Measurements from ENCODE around the gene RAPGEF5.

DNA sequence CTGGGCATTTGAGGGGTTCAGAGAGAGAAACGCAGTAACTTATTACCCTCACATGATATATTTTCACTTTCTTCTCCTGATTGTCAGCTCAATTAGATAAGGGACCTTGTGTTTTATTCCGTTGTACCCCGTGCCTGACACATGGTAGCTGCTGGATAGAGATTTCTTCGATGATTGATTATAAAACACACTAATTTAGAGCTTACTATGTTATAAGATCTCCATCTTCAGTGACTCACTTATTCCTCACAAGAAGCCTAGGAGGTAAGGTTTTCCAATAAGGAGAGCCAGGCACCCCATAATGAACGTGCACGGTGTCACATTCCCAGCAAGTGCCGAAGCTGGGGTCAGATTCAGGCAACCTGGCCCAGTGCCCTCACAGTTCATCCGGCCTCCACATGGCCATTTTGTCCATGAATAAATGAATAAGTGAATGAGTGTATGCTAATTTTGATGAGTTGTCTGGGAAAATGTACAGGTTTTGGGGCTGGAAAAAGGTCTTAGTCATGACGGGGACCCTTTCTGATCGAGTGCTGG lies 273.2 kb downstream of the RAPGEF5 start:
- TF ChIP-seq, protein P1, sequence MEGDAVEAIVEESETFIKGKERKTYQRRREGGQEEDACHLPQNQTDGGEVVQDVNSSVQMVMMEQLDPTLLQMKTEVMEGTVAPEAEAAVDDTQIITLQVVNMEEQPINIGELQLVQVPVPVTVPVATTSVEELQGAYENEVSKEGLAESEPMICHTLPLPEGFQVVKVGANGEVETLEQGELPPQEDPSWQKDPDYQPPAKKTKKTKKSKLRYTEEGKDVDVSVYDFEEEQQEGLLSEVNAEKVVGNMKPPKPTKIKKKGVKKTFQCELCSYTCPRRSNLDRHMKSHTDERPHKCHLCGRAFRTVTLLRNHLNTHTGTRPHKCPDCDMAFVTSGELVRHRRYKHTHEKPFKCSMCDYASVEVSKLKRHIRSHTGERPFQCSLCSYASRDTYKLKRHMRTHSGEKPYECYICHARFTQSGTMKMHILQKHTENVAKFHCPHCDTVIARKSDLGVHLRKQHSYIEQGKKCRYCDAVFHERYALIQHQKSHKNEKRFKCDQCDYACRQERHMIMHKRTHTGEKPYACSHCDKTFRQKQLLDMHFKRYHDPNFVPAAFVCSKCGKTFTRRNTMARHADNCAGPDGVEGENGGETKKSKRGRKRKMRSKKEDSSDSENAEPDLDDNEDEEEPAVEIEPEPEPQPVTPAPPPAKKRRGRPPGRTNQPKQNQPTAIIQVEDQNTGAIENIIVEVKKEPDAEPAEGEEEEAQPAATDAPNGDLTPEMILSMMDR (IDR thresholded peaks at IDR 0.05): no peak
- TF ChIP-seq POLR2A (IDR thresholded peaks at IDR 0.05): no peak
